ENCODE measurements around the gene ANTKMT.
A peak's percentile ranks its signal among the peaks of the same experiment; 100 is the strongest.
"Not testable (repeated sequence)": the region's sequence is repeated elsewhere in the genome, so short reads cannot be mapped to it uniquely, and the experiment has no call there.

ANTKMT gene

DNA sequence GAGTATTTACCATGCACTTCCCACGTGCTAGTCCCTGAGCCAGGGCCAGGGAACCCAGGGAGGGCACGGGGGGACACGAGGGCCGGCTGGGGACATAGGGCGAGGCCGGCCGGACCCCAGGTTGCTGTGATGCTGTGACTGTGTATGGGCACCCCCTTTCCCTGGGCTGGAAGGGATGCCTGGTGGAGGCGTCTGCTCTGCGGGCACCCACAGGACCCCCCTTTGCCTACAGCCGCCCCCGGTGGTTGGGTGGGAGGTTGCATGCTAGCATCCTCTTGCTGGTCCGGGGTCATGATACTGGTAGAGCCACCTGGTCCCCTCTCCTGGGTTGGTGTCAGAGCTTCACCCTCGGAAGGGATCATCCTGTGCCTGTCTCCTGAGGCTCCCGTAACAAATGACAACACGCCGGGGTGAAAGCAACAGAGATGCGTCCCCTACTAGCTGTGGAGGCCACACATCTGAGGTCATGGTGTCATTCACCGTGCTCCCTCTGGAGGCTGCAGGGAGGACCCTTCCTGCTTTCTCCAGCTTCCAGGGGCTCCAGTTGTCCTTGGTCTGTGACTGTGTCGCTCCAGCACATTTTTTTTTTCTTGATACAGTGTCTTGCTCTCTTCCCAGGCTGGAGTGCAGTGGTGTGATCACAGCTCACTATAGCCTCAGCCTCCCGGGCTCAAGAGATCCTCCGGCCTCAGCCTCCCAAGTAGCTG lies 23.0 kb downstream of the ANTKMT start:
- no peak for DNase-seq (ENCODE audit: low spot score)

DNA sequence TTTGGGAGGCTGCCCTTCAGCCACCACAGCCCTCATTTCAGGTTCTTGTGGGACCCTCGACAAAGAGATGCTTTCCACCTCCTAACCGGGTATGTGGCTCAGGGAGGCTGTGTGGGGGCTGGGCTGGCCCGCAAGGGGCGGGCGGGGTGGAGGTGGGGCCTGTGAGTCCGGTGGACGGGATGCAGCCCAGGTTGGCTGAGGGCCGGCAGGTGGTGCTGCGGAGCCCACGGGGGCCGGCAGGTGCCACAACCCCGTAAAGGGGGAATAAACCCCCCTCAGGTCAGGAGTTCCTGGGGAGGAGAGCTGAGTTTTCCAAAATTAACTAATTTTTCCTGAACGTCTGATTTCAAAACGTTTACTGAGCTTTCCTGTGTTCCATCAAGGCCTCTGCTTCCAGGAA lies 24.8 kb downstream of the ANTKMT start:
- no peak for DNase-seq (ENCODE audit: low spot score)

DNA sequence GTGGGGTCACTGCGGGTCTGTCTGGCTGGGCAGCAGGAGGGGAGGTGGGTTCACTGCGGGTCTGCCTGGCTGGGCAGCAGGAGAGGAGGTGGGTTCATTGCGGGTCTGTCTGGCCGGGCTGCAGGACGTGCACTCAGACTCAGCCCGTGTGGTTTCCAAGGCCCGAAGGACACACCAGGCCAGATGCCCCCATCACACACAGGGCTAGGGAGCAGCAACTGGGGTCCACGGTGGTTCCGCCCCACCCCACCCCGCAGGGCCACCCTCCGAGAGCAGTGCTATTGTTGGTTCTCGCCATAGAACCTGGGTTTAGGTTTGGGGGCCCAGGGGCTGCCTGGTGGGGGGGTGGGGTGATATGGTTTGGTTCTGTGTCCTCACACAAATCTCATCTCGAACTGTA lies 25.7 kb downstream of the ANTKMT start:
- no peak for DNase-seq (ENCODE audit: low spot score)

DNA sequence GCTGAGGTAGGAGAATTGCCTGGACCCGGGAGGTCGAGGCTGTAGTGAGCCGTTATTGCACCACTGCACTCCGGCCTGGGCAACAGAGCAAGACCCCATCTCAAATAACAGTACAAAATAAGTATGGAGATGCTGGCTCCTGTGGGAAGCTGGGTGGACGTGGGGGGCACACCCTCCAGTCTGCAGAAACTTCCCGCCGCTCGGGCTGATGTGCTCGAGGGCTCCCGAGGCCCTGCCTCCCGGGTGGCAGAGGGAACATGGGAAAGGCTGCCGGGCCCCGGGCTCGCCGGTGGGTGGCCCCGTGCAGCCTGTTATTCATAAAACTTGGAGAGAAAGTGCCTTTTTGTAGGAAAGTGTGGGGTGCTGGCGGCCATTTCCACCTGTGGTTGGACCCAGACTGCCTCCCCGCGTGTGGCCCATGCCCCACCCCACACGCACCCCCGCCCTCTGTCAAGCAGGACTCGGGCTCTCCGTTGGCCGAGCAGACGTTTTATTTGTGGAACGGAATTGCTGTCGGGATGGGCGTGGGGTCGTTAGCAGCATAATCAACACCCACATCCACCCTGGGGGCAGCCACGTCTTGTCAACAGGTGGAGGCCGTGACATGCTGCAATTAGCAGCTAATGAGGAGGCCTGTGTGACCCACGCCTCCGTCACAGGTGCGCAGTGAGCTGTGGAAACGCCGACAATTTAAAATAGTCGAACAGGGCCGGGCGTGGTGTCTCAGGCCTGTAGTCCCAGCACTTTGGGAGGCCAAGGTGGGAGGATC lies 27.2 kb downstream of the ANTKMT start:
- DNase-seq (ENCODE audit: low spot score), result no peak

DNA sequence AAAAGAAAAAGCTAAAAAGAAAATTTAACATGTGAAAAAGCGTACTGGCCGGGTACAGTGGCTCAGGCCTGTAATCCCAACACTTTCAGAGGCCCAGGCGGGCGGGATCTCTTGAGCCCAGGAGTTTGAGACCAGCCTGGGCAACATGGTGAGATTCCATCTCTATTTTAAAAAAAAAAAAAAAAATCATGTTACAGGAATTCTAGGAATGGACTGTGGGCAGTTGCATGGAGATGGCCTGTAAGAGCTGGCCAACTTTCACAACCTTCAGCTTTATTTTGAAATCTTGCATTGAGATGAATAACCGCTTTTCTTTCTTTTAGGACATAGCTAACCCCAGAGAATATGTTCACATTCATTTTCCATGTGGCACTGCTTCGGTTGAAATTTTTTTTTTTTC lies 28.1 kb downstream of the ANTKMT start:
- no peak for DNase-seq (ENCODE audit: low spot score)

DNA sequence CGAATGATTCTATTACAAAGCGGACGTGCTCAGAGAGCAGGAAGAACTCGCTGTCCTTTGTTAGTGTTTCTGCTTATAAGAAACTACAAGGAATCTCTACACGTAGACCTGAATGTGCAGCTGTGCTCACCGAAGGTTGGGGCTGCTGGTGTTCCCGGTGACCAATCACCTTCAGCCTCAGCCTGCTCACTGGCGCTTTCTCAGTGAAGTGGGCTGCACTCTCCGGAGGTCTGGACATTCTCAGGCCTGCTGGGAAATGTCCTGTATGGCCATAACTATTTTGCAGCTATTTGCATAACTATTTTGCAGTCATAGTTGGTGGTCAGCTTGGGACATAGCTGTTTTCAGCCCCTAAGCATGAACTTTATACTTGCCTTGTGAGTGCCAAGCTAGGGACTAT lies 29.5 kb downstream of the ANTKMT start:
- DNase-seq (ENCODE audit: low spot score), result no peak

DNA sequence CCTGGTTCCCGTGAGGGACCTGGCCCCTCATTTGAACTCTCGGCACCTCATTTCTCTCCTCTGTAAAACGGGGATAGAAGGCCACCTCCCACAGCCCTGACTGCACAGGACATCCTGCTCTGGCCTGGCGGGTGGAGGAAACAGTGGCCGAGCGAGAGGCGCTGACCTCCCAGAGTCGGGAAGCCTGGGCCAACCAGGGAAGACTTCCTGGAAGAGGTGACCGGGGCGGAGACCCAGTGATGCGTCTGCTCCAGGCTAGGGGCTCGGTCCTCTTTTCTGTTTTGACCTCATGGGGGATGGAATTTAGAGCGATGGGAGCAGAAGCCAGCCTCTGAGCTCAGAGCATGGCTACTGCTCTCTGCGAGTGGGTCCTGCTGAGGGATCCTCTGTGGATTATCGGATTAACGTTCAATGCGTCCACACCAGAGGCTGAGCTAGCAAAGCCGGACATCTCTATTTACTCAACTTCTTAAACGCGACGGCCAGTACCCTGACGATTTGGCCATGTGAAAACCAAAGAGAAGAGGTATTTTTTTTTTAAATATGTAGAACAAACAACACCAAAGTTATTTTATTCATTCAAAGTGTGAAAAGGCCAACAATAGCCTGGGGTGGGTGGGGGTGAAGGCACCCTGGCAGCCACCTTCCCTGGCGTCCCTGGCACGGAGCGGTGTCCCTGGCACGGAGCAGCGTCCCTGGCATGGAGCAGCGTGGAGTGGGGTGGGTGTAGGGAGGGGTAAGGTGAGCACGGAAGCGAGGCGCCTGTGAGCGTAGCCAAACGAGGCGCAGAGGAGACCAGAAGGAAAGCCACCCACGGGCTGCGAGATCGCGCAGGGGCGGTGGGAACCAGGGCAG lies 30.4 kb downstream of the ANTKMT start:
- DNase-seq (ENCODE audit: low spot score), result no peak

DNA sequence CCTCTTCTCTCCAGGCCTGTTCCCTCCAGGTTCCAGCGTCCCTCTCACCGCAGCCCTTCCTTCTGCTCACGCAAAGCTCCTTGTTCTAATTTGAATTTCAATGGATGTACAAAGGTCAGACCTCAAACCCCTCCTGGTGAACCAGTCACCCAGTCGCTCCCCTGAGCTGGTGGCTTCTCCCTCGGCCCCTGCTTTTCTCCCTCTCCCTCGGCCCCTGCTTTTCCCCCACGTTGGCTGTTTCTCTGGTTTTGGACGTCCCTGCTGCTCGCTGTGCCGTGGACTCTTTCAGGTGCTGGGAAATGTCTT lies 31.0 kb downstream of the ANTKMT start:
- peak; percentile 36 for DNase-seq (ENCODE audit: low spot score)

DNA sequence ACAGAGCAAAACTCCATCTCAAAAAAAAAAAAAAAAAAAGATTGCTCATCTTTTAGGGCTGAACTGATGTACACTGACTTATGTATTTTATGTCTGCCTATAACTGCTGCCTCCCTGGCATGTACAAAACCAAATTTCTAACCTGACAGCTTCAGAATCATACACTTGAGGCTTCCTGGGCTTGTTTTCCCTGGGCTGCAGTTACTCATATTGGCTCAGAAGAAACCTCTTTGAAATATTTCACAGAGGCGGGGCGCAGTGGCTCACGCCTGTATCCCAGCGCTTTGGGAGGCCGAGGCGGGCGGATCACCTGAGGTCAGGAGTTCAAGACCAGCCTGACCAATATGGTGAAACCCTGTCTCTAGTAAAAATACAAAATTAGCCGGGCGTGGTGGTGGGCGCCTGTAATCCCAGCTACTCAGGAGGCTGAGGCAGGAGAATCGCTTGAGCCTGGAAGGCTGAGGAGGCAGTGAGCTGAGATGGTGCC lies 33.2 kb downstream of the ANTKMT start:
- not testable (repeated sequence) for DNase-seq (ENCODE audit: low spot score)

DNA sequence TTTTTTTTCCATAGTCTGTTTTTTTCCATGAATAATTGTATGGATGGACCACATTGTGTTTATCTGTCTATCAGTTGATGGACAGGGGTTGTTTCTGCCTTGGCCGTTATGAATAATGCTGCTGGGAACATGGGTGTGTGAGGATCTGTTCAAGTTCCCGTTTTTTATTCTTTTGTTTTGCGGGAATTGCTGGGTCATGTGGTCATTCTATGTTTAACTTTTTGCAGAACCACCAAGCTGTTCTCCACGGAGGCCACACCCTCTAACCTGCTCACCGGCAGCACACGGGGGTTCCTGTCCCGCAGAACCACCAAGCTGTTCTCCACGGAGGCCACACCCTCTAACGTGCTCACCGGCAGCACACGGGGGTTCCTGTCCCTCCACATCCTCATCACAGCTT lies 33.7 kb downstream of the ANTKMT start:
- DNase-seq (ENCODE audit: low spot score), result no peak

DNA sequence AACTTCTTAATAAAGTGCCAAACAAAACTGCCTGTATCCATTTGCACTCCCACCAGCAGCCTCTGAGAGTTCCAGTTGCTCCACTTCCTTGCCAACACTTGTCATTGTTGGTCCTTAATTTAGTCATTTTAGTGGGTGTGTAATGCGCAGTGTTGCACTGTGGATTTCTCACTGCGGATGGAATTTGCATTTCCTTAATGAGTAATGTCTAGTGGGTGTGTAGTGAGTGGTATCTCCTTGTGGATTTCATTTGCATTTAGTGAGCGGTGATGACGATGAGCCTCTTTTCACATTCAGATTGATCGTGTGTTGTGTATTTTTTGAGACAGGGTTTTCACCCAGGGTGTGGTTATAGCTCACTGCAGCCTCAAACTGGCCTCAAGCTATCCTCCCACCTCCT lies 35.5 kb downstream of the ANTKMT start:
- no peak for DNase-seq (ENCODE audit: low spot score)

DNA sequence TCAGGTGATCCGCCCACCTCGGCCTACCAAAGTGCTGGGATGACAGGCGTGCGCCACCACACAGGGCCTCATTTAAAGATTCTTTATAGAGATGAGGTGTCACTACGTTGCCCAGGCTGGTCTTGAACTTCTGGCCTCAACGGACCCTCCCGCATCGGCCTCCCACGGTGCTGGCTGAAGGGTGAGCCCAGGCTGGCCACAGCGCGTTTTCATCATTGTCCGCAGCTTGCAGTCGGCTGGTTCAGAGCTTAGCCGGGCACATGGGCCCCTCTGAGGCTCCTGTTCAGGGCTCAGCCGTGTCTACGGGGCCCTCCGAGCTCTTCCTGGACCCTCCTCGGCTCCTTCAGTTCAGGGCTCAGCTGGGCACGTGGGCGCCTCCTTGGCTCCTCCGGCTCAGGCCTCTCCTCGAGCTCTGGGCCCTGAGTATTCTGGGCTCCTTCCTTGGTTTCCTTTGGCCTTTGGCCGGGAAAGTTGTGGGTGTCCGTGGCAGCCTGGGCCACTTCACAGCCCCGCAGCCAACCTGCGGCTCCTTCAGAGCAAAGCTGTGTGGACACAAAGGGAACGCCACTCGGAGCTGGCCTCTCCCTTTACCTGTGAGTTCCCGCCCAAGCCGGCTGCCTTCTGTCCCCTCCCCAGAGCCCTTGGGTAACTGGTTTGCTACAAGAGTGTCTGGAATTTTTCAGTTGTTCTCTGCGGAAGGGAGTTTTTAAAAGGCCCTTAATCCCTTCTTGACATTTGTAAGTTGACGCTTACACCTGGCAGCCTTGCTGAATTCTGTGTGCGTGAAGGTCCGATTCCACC lies 38.4 kb downstream of the ANTKMT start:
- peak; percentile 32 for DNase-seq (ENCODE audit: low spot score)

DNA sequence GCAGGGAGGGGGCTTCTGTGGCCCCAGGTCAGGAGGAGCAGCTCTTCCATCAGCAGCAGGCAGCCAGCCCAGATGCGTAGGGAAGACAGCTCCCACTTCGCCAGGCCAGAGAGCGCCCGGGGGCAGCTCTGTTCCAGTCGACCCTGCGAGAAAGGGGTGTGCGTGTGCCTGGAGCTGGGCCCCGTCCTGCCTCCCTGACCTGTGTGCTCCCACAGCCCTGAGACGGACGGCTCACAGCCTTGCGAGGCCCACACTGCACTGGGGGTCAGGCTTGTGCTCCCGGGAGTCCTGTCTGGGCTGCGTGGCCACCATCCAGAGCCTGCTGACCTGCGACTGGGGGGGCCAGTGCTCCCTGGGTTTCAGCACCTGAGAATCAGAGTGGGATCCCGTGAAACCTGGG lies 39.1 kb downstream of the ANTKMT start:
- DNase-seq (ENCODE audit: low spot score), result no peak

DNA sequence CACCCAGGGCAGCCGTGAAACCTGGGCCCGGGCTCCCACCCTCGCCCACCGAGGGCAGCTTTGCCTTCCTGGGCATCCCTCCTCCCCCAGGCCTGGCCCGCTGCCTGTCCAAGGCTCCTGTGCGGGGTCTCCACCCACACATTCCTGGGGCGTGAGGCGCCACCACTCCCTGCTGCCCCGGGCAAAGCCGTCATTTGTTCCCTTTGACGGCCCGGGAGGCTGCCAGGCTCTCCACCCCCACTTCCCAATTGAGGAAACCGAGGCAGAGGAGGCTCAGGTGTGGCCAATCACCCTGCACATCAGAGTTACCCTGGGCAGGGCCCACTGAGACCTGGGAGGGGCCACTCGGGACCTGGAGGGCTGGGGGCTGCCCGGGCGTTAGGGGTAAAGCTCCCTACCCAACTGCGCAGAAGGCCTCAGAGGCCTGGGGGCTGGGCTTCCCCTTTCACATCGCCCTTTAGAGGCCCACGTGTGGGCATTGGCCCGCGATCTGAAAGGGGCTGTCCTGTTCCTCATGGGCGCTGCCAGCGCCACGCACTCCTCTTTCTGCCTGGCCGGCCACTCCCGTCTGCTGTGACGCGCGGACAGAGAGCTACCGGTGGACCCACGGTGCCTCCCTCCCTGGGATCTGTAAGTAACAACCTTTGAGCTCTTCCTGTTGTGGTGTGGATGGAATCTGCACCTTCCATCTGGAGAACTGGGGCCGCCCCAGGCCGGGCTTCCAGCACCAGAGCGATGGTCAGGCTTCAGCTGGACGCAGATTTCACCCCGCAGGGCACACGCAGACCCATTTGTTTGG lies 39.8 kb downstream of the ANTKMT start, which contains the start of gene MSLN:
TSS of gene MSLN (plus strand) at position 190 of the 799 bp plus-strand sequence. CDS start 1,947 bp downstream, outside the sequence.
- peak; percentile 86 for DNase-seq (ENCODE audit: low spot score)

DNA sequence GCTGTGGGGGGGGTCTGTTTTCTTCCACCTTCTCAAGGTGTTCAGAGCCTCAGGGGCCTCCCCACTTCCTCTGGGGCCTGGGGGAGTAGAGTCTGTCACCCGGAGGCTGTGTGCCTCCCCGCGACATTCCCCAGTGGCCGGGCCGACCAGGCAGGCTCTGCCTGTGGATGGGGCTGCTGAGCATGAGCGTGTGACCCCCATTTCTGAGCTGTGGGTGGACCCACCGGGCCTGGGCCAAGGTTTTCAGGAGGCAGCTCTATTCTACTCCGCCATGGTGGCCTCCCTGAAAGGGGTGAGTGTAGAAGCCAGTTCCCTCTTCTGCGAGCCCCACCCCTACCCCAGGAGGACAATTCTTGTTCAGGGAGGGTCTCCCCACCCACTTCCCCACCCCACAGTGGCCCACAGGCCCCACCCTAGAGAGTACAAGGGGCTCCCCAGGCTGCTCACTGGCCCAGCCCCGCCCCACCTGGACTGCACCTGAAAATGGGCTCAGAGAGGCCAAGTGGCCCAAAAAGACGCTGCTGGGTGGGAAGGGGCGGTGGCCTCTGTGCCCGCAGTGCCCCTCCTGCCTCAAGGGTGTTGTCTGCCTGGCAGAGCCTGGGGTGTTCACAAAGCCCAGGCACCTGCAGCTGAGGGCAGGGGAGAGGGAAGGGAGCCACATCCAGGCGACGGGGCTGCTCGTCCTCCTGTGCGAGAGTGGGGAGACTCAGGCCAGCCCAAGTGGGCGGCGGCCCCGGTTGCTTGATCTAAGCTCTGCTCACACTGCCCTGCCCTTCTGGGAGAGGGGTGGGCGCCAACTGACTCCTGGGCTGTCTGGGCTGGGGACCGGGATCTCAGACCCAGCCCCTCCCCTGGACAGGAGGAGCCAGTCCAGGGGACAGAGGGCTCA lies 40.9 kb downstream of the ANTKMT start:
- no peak for DNase-seq (ENCODE audit: low spot score)

DNA sequence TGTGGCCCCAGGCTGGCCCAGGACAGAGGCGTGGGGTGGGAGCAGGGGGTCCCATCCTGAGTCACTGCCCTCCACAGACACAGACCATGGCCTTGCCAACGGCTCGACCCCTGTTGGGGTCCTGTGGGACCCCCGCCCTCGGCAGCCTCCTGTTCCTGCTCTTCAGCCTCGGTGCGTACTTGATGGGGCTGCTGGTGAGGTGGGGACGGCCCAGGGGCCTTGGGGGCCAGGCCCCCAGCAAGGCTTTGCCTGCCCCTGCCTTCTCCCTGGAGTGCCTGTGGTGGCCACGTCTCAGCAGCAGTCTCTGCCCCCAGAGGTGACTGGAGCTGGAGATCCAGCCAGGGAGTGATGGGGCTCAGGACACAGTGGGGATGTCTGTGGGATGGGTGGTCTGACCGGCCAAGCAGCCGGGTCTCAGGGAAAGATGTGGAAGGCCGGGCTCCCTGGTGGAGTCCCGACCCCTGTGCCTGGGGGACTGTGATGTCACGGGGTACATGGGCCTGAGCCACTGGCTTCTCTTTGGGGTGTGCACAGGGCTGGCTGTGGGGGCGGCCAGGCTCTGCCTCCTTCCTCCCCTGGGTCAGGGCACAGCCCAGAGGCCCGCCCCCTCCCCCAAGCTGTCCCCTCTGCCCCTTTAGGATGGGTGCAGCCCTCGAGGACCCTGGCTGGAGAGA lies 41.8 kb downstream of the ANTKMT start:
- no peak for DNase-seq (ENCODE audit: low spot score)

DNA sequence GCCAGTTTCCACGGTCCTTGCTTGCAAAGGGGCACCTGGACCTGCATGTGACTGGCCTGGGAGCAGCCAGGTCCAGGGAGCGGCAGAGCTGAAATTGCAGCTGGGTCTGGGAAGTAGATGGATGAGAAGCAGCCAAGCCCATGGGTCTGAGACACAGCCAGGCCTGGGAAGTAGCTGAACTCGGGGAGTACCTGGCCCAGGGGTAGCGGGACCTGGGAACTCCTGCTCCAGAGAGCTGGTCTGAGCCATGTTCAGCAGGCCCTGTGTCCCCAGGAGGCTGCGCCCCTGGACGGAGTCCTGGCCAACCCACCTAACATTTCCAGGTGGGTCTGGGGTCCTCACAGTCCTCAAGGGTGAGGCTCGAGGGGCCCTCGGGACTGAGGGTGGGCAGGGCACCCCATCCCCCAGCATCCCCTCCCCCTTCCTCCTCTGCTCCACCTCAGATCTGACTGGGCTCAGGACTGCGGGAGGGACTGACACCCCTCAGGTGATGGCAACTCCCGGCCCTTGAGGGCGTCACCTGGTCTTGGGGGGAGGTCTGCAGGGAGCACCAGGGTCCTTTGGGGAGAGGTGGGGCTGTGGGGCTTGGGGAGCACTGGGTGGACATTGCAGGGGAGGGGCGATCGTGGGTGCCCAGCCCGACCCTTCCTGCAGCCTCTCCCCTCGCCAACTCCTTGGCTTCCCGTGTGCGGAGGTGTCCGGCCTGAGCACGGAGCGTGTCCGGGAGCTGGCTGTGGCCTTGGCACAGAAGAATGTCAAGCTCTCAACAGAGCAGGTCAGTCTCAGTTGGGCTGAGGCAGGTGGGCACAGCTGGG lies 42.6 kb downstream of the ANTKMT start:
- no peak for DNase-seq (ENCODE audit: low spot score)

DNA sequence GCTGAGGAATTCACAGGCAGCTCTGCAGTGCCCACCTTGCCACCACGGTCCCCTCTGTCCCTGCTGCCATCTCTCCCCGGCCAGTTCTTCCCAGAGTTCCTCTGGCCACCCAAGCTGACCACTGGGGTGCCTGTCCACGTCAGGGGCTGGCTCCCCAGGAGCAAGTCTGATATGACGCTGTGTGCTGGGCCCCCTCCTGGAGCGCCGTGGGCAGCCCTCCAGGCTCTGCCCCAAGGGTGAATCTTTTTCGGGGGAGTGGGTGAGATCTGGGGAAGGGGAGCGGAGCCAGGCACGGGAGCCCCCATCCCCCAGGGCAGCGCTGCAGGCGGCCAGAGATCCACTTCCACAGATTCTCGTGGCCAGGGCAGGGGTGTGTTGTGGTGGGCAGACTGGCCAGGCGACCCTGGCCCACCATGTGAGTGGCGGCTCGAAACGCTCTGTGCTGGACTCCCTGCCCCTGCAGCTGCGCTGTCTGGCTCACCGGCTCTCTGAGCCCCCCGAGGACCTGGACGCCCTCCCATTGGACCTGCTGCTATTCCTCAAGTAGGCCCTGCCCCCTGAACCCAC lies 43.3 kb downstream of the ANTKMT start:
- no peak for DNase-seq (ENCODE audit: low spot score)

Data from SW480 (cell line).